ENCODE measurements around the gene RFPL2. TPM values are rescaled to one million over a fixed set of nuclear protein-coding genes. Genes with fewer than 3 reads are reported as not detected.
"Not testable (repeated sequence)": the region's sequence is repeated elsewhere in the genome, so short reads cannot be mapped to it uniquely, and the experiment has no call there.

The RFPL2 gene
- total RNA-seq, 1 donor from 2014 or later: not detected

DNA sequence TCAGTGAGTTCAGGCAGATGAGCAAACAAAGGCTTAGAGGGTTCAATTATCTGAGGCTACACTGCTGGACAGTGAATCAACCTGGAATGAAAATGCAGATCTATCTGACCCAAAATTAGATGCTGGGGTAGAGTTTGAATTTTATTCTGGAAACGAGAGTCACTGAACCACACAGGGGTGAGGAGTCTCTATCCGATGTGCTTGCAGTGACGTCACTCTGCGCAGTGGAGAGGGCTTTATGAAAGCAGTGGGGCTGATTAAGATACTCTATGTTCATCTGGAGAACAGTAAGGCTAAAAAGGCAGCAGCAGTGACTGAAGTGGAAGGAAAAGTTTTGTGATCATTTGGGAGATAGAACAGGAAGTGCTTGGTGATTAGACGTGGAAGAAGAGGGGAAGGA lies 44.5 kb downstream of the RFPL2 start:
- DNase-seq: not testable (repeated sequence)

DNA sequence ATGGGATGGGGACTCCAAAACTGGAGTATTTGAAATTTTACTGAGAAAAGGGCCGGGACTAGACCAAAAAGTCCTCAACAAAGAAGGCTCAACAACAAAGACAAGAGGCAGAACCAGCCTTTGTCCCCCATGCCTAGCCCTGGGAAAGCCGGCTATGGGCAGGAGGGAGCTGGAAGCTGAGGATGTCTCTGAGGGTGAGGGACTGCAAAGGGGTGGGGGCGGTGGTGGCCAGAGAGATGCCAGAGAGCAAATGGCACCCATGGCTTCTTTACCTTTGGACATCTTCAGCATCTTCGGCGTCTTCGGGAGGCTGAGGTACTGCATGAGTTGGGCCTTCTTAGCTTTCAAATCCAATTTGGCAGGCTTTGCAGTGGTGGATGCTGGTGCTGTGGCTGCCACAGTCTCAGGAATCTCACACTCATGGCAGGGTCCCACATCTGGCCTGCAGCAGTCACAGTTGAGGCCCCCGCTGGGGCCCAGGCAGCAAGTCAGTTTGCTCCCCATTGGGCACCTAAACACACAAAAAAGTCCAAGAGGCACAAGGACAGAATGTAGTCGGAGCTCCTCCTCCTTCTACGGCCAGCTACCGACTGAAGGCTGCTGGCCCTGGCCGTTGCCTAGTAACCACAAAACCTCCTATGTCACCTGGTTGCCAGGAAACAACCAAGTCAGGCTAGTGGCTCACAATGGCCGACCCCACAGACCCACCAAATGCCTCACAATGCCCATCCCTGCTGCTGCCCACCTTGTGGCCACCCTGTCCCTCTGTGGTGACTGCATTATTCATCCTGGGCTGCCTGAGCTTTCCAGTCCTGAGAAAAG lies 46.0 kb downstream of the RFPL2 start, which contains the start of gene C22orf42:
TSS of gene C22orf42 (minus strand) at position 592 of the 822 bp plus-strand sequence. CDS start at position 504, 88 bp downstream.
- no peak for DNase-seq

DNA sequence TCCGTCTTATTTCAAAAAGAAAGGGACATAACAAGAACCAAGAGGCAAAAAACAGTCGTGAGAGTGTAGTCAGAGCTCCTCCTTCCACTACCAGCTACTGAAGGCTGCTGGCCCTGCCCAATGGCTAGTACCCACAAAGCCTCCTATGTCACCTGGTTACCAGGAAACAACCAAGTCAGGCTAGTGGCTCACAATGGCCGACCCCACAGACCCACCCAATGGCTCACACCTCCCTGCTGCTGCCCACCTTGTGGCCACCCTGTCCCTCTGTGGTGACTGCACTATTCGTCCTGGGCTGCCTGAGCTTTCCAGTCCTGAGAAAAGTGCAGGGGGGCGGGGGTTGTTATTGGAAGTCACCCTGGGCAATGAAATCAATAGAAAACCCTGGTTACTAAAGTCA lies 47.2 kb downstream of the RFPL2 start:
- not testable (repeated sequence) for DNase-seq

DNA sequence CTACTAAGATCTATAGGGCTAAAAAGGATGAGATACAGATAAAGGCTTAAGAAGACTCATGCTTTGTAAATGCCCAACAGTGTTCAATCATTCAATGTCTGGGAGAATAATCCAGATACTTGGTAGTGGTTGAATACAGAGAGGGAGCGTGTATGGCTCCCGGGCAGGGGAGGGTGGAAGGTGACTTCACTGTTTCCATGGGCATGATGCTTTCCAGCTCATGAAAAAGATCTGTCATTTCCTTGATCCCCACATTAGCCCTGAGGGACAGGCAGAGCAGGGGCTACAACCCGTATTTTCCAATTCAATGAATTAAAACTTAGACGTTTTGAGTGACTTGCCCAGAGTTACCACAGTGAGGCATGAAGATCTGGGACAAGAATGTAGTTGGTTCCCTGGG lies 50.1 kb downstream of the RFPL2 start:
- DNase-seq: not testable (repeated sequence)

DNA sequence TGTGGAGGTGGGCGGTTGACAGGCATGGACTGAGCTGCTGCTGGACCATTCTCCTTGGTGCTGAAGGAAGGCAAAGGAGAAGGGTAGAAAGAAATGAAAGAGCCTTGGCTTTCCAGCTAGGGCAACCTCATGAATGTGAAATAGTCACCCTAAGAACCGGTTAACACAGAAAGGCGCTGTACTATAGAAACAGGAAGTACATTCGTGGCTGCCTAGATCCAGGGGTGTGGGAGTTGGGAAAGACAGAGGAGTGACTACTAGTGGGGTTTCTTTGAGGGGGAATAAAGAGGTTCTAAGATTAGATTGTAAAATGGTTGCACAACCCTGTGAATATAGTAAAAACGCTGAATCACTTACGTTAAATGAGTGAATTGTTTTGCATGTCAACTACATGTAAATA lies 53.2 kb downstream of the RFPL2 start:
- DNase-seq: not testable (repeated sequence)

DNA sequence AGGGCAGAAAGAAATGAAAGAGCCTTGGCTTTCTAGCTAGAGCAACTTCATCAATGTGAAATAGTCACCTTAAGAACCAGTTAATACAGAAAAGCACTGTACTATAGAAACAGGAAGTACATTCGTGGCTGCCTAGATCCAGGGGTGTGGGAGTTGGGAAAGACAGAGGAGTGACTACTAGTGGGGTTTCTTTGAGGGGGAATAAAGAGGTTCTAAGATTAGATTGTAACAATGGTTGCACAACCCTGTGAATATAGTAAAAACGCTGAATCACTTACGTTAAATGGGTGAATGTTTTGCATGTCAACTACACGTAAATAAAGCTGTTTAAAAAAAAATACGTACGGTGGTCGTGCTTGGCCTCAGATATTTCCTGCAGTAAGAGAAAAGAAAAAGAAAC lies 54.2 kb downstream of the RFPL2 start:
- not testable (repeated sequence) for DNase-seq

DNA sequence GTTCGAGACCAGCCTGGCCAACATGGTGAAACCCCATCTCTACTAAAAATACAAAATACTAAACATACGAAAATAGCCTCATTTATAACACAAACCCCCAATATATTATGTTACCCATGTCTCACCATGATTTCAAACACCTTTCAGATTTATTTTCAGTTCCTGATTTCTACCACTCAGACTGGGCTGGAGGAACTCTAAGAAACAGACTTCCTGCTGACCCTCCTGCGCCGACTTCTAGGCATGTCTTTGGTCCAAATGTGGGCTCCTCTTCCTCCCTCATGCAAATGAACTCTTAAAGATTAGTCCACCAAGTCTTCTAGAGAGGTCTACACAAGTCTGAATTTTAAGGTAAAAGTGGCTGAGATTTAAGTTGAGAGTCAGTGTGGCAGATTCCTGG lies 56.5 kb downstream of the RFPL2 start:
- not testable (repeated sequence) for DNase-seq

DNA sequence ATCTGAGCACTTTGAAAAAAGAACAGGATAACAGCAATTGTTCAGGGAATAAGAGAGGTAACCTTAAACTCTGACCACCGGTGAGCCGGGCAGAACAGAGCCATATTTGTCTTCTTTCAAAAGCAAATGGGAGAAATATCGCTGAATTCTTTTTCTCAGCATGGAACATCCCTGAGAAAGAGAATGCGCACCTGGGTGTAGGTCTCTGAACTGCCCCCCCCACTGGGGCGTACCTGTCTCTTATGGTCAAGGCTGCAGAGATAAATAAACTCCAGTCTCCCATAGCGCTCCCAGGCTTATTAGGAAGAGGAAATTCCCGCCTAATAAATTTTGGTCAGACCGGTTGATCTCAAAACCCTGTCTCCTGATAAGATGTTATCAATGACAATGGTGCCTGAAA lies 57.7 kb downstream of the RFPL2 start:
- DNase-seq: not testable (repeated sequence)

DNA sequence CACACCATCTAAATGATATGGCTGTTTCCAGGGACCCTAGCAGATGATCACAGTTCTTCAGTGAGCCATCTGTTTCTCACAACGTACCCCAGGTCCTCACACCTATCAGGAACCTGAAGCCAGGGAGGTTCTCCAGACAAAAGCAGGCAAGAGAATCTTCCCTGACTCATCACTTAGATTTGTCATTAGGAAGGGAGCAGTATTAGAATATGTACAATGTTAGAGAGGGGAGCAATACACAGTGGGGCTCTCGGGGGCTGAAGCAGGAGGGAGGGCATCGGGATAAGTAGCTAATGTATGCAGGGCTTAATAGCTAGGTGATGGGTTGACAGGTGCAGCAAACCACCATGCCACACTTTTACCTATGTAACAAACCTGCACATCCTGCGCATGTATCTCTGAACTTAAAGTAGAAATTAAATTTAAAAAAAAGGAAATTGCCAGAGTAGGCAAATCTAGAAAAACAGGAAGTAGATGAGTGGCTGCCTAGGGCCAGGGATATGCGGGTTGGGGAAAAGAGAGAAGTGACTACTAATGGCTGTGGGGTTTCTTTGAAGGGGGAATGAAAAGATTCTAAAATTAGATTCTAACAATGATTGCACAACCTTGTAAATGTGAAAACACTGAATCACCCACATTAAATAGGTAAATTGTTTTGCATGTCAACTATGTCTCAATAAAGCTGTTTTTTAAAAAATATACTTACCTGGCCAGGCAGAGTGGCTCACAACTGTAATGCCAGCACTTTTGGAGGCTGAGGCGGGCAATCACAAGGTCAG lies 60.2 kb downstream of the RFPL2 start:
- no peak for DNase-seq

DNA sequence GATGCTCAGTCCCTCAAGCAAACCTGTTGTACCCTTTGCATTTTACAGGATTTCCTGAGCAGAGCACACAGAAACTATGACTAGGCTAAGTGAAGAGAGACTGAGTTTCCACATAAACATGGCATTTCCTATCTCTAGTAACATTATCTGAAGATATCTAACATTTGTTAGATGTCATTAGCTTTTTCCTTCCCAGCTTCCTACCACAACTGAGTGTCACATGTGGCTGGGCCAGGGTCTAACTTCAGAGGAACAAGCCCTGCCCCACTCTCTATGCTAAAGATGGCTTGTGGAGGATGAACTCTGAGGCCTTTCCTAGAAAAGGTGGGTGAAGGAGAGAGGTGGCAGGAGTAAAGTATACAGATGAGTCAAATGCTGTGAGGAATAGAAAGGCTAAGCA lies 62.3 kb downstream of the RFPL2 start:
- peak; percentile 27 for DNase-seq

DNA sequence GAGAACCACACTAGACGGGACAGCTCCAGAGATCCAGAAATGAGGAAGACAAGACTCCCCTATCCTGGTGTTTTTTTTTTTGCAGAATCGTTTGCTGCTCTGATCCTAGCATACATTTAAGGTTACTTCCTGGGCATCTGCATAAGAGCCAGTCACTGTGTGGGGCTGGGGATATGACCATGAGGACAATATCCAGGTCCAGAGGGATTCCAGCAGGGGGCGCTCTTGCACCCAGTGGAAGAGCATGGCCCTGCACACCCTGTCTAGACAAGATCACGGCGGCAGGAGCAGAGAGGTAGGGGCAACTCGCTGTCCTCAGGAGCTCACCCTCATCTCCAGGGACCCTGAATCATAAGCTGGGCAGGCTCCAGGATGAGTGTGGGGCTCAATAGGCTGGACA lies 64.2 kb downstream of the RFPL2 start:
- not testable (repeated sequence) for DNase-seq

Other genes starting within 250 kb of the RFPL2 start
- not detected in 2 replicates for gene SLC5A1, start 161.8 kb downstream of the RFPL2 start, total RNA-seq
- gene C22orf42, start 45.8 kb downstream of the RFPL2 start, total RNA-seq: not detected in 2 replicates
- 2.7 and 3.3 TPM in 2 replicates for gene SLC5A4, start 50.3 kb upstream of the RFPL2 start, total RNA-seq
- gene RFPL3, start 152.8 kb upstream of the RFPL2 start, total RNA-seq: not detected in 2 replicates
- 151 and 175 TPM in 2 replicates for gene RTCB, start 207.2 kb upstream of the RFPL2 start, total RNA-seq

Measured in dermis blood vessel endothelial cell (primary cell).